Tibial nerve (tissue), 3 donors: ENCODE measurements around the gene TBL3.

Experiments
- POLR2A ChIP-seq, 2 donors: fragments of 450-650 bp; IDR thresholded peaks; one replicate each; pipeline ENCODE4 v1.6.1; 2017; ENCODE audit warnings: antibody characterized with exemption in 2 of 2, mild to moderate bottlenecking in 2 of 2, moderate library complexity in 2 of 2
- TF ChIP-seq, protein P1 (sequence below), 5 experiments: fragments of 200-600 bp in 3 of 5; fragments of 450-650 bp in 2 of 5; sonication (generic) in 3 of 5; IDR thresholded peaks; one replicate each; pipeline ENCODE4 v1.5.1; 2016 to 2019; ENCODE audit warnings: antibody characterized with exemption in 5 of 5, mild to moderate bottlenecking in 3 of 5, moderate library complexity in 2 of 5

DNA sequence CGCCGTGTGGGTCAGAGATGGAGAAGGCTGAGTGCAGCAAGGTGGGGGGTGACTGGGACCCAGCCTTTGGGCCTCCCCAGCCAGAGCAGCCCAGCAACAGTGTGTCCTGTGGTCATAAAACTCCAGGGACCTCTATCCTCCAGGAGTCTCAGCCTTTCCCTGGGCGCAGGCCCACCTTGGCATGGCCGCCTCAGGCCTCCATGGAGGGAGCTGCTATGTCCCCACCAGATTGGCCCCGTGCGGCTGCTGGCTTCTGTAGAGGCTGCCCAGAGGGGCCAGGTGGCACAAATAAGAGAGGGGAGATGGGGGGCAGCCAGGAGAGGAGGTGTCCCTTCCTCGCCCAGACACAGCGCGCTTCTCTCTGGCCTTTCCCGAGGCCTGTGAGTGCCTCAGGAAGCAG, 15.3 kb downstream of the TBL3 start:
- TF ChIP-seq, protein P1, sequence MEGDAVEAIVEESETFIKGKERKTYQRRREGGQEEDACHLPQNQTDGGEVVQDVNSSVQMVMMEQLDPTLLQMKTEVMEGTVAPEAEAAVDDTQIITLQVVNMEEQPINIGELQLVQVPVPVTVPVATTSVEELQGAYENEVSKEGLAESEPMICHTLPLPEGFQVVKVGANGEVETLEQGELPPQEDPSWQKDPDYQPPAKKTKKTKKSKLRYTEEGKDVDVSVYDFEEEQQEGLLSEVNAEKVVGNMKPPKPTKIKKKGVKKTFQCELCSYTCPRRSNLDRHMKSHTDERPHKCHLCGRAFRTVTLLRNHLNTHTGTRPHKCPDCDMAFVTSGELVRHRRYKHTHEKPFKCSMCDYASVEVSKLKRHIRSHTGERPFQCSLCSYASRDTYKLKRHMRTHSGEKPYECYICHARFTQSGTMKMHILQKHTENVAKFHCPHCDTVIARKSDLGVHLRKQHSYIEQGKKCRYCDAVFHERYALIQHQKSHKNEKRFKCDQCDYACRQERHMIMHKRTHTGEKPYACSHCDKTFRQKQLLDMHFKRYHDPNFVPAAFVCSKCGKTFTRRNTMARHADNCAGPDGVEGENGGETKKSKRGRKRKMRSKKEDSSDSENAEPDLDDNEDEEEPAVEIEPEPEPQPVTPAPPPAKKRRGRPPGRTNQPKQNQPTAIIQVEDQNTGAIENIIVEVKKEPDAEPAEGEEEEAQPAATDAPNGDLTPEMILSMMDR (IDR thresholded peaks at IDR 0.05) = no peak
- no peak for TF ChIP-seq POLR2A (IDR thresholded peaks at IDR 0.05)
